ENCODE data around the gene BRD4. TPM values are rescaled to one million over a fixed set of nuclear protein-coding genes. Genes with fewer than 3 reads are reported as not detected.
A peak's percentile ranks its signal among the peaks of the same experiment; 100 is the strongest.

BRD4 gene
- total RNA-seq, 4 donors from 2014 or later = 39.5 to 87.9 (median 61.2) TPM

GRCh38 chr19:15260939-15261338, 71.4 kb downstream of the BRD4 start:
- H3K4me3 ChIP-seq = no peak overlapping the region
- no peaks in the 10 kb centered on the region for H3K27me3 ChIP-seq
- H3K36me3 ChIP-seq = peaks cover 0 to 67% (median 21%) of the 10 kb centered on the region in 4 donors
- TF ChIP-seq POLR2AphosphoS5 (IDR thresholded peaks at IDR 0.05) (no peak), CTCF (IDR thresholded peaks at IDR 0.05) (peak in 1 of 5 experiments; percentile 8)
- WGBS, 2 donors (ENCODE audit: low coverage in 1 of 2) = 84 to 100% methylated on average over 1 to 8 of the region's 8 CpGs
- H3K27ac ChIP-seq = no peak overlapping the region
- in situ Hi-C loops (cut with MboI; ENCODE audit: low pct_ligation_motif_present in 1 of 4, low pct_unique_long_range_greater_than_20kb in 1 of 4, low sequenced_read_pairs in 3 of 4) (loop anchor here in 2 of 4 donors (10.0 to 25.0 kb wide), 2 partner anchors 176 to 294 kb away; partner anchors contain the start of gene WIZ (in 1 of the 2)), intact Hi-C loops (cut with DNase I; ENCODE audit: low total_unique reads) (loop anchor here (5.0 kb wide), 2 partner anchors 71 to 116 kb away; partner anchors contain the start of genes AKAP8 and BRD4)
- H3K4me1 ChIP-seq = peaks cover 12 to 25% (median 19%) of the 10 kb centered on the region in 4 donors
- no peaks in the 10 kb centered on the region for H3K9me3 ChIP-seq
- DNase-seq = no peak

- Histone ChIP-seq H3K36me3 (peaks cover 0 to 73% (median 26%) of the 10 kb centered on the region in 4 donors), H3K4me3 (no peak overlapping the region), H3K9me3 (no peaks in the 10 kb centered on the region), H3K4me1 (peaks cover 4 to 15% (median 11%) of the 10 kb centered on the region in 4 donors), H3K27me3 (no peaks in the 10 kb centered on the region), H3K27ac (no peak overlapping the region)
- no peak for DNase-seq
- TF ChIP-seq EP300 (IDR thresholded peaks at IDR 0.05; ENCODE audit: low read depth) (no peak), POLR2A (IDR thresholded peaks at IDR 0.05) (no peak), POLR2AphosphoS5 (IDR thresholded peaks at IDR 0.05) (no peak), CTCF (IDR thresholded peaks at IDR 0.05) (no peak)
- in situ Hi-C loops (cut with MboI; ENCODE audit: low pct_ligation_motif_present in 1 of 4, low pct_unique_long_range_greater_than_20kb in 1 of 4, low sequenced_read_pairs in 3 of 4) (loop anchor here in 2 of 4 donors (10.0 to 25.0 kb wide), 2 partner anchors 177 to 295 kb away; partner anchors contain the start of gene WIZ (in 1 of the 2)), intact Hi-C loops (cut with DNase I; ENCODE audit: low total_unique reads) (loop anchor here (5.0 to 10.0 kb wide), 3 partner anchors 72 to 117 kb away; partner anchors contain the start of genes AKAP8 and BRD4)
- WGBS, 2 donors (ENCODE audit: low coverage in 1 of 2) = 67 to 92% methylated on average over 1 to 5 of the region's 5 CpGs
These were observed 72.4 kb downstream of the BRD4 start for GRCh38 chr19:15259907-15260306.

- in situ Hi-C loops (cut with MboI; ENCODE audit: low pct_ligation_motif_present in 1 of 4, low pct_unique_long_range_greater_than_20kb in 1 of 4, low sequenced_read_pairs in 3 of 4) (loop anchor here in 1 of 4 donors (25.0 kb wide), 1 partner anchor 180 kb away; the partner anchor contains the start of gene WIZ), intact Hi-C loops (cut with DNase I; ENCODE audit: low total_unique reads) (loop anchor here (10.0 kb wide), 1 partner anchor 83 kb away; no protein-coding TSS in a partner anchor)
- H3K27me3 ChIP-seq = no peaks in the 10 kb centered on the region
- H3K36me3 ChIP-seq = peaks cover 0 to 78% (median 34%) of the 10 kb centered on the region in 4 donors
- no peak for TF ChIP-seq POLR2A (IDR thresholded peaks at IDR 0.05)
- TF ChIP-seq POLR2AphosphoS5 (IDR thresholded peaks at IDR 0.05) = no peak
- peaks cover 0 to 3% (median 0%) of the 10 kb centered on the region in 4 donors for H3K4me1 ChIP-seq
- DNase-seq = no peak
- WGBS, 2 donors (ENCODE audit: low coverage in 1 of 2) = 95% methylated on average over 6 of the region's 6 CpGs; no CpG with 5 or more reads in 1 of the 2 donors
- no peaks in the 10 kb centered on the region for H3K9me3 ChIP-seq
- no peak overlapping the region for H3K4me3 ChIP-seq
- no peak overlapping the region for H3K27ac ChIP-seq
These were observed 74.6 kb downstream of the BRD4 start for GRCh38 chr19:15257782-15258181.

- TF ChIP-seq POLR2A (IDR thresholded peaks at IDR 0.05) = no peak
- no peak for TF ChIP-seq POLR2AphosphoS5 (IDR thresholded peaks at IDR 0.05)
- no peak for TF ChIP-seq CTCF (IDR thresholded peaks at IDR 0.05)
- TF ChIP-seq EP300 (IDR thresholded peaks at IDR 0.05; ENCODE audit: low read depth) = no peak
- H3K4me3 ChIP-seq = no peak overlapping the region
- 94% methylated on average over 22 of the region's 22 CpGs; no CpG with 5 or more reads in 1 of the 2 donors for WGBS, 2 donors (ENCODE audit: low coverage in 1 of 2)
- peaks cover 0 to 71% (median 34%) of the 10 kb centered on the region in 4 donors for H3K36me3 ChIP-seq
- no peak overlapping the region for H3K27ac ChIP-seq
- intact Hi-C loops (cut with DNase I; ENCODE audit: low total_unique reads) = loop anchor here (10.0 kb wide), 1 partner anchor 82 kb away; no protein-coding TSS in a partner anchor
- in situ Hi-C loops (cut with MboI; ENCODE audit: low pct_ligation_motif_present in 1 of 4, low pct_unique_long_range_greater_than_20kb in 1 of 4, low sequenced_read_pairs in 3 of 4) = loop anchor here in 1 of 4 donors (25.0 kb wide), 1 partner anchor 180 kb away; the partner anchor contains the start of gene WIZ
- no peaks in the 10 kb centered on the region for H3K9me3 ChIP-seq
- H3K4me1 ChIP-seq = peaks cover 3 to 13% (median 8%) of the 10 kb centered on the region in 4 donors
- no peak for DNase-seq
- no peaks in the 10 kb centered on the region for H3K27me3 ChIP-seq
These were observed 75.5 kb downstream of the BRD4 start for GRCh38 chr19:15256708-15257331.
